Measurements from ENCODE around the gene HLA-DQA1. TPM values are rescaled to one million over a fixed set of nuclear protein-coding genes. Genes with fewer than 3 reads are reported as not detected.

HLA-DQA1 gene
- total RNA-seq, 1 donor from 2014 or later = not detected

GRCh38 chr6:32610682-32611296 lies 26.4 kb upstream of the HLA-DQA1 start:
- TF ChIP-seq EZH2 (IDR thresholded peaks at IDR 0.05) (no peak), EZH2phosphoT487 (IDR thresholded peaks at IDR 0.05) (no peak), CTCF (IDR thresholded peaks at IDR 0.05) (no peak)
- Histone ChIP-seq H3K79me2 (ENCODE audit: low read depth) (no peaks in the 10 kb centered on the region), H3K4me1 (peaks cover 4% of the 10 kb centered on the region), H3K27ac (no peak overlapping the region), H3K4me3 (no peak overlapping the region), H2AFZ (replicated peaks) (no peak overlapping the region), H3K4me2 (no peak overlapping the region), H3K9ac (no peak overlapping the region), H3F3A (ENCODE audit: low read depth) (no peaks in the 10 kb centered on the region), H3K9me3 (ENCODE audit: low read depth) (no peaks in the 10 kb centered on the region), H4K20me1 (ENCODE audit: low read depth) (no peaks in the 10 kb centered on the region), H3K27me3 (no peaks in the 10 kb centered on the region), H3K36me3 (no peaks in the 10 kb centered on the region)
- H3K9me3 Mint-ChIP-seq = no peaks in the 10 kb centered on the region
- H3K4me1 Mint-ChIP-seq = no peaks in the 10 kb centered on the region
- H3K4me3 Mint-ChIP-seq = no peak overlapping the region
- H3K27ac Mint-ChIP-seq = no peak overlapping the region
- DNase-seq (ENCODE audit: low spot score) = no peak
- H3K27me3 Mint-ChIP-seq (ENCODE audit: insufficient read depth, low read depth) = no peaks in the 10 kb centered on the region
- no peaks in the 10 kb centered on the region for H3K36me3 Mint-ChIP-seq

GRCh38 chr6:32613475-32613874 lies 23.7 kb upstream of the HLA-DQA1 start:
- H3K79me2 ChIP-seq (ENCODE audit: low read depth) = no peaks in the 10 kb centered on the region
- Mint-ChIP-seq H3K4me3 (no peak overlapping the region), H3K9me3 (peaks cover 2% of the 10 kb centered on the region), H3K36me3 (no peaks in the 10 kb centered on the region), H3K27ac (no peak overlapping the region), H3K4me1 (no peaks in the 10 kb centered on the region), H3K27me3 (ENCODE audit: insufficient read depth, low read depth) (peaks cover 2% of the 10 kb centered on the region)
- H3K4me1 ChIP-seq = peaks cover 4% of the 10 kb centered on the region
- no peak overlapping the region for H3K27ac ChIP-seq
- H2AFZ ChIP-seq (replicated peaks) = no peak overlapping the region
- H3K27me3 ChIP-seq = no peaks in the 10 kb centered on the region
- H3K9ac ChIP-seq = no peak overlapping the region
- no peak overlapping the region for H3K4me2 ChIP-seq
- H3K4me3 ChIP-seq = no peak overlapping the region
- no peak for DNase-seq (ENCODE audit: low spot score)
- no peaks in the 10 kb centered on the region for H3K9me3 ChIP-seq (ENCODE audit: low read depth)
- TF ChIP-seq CTCF (IDR thresholded peaks at IDR 0.05) = no peak
- no peaks in the 10 kb centered on the region for H3F3A ChIP-seq (ENCODE audit: low read depth)
- H4K20me1 ChIP-seq (ENCODE audit: low read depth) = no peaks in the 10 kb centered on the region
- no peaks in the 10 kb centered on the region for H3K36me3 ChIP-seq

- Histone ChIP-seq H3K79me2 (ENCODE audit: low read depth) (no peaks in the 10 kb centered on the region), H3K4me3 (no peak overlapping the region), H3K4me1 (peaks cover under 1% of the 10 kb centered on the region), H3K4me2 (no peak overlapping the region), H3K27ac (no peak overlapping the region), H3K27me3 (no peaks in the 10 kb centered on the region), H3F3A (ENCODE audit: low read depth) (no peaks in the 10 kb centered on the region), H3K36me3 (no peaks in the 10 kb centered on the region), H2AFZ (replicated peaks) (no peak overlapping the region), H3K9me3 (ENCODE audit: low read depth) (no peaks in the 10 kb centered on the region), H4K20me1 (ENCODE audit: low read depth) (no peaks in the 10 kb centered on the region), H3K9ac (no peak overlapping the region)
- TF ChIP-seq EZH2phosphoT487 (IDR thresholded peaks at IDR 0.05) (no peak), EZH2 (IDR thresholded peaks at IDR 0.05) (no peak), CTCF (IDR thresholded peaks at IDR 0.05) (no peak)
- H3K27ac Mint-ChIP-seq = no peak overlapping the region
- peaks cover 3% of the 10 kb centered on the region for H3K27me3 Mint-ChIP-seq (ENCODE audit: insufficient read depth, low read depth)
- H3K9me3 Mint-ChIP-seq = peaks cover 5% of the 10 kb centered on the region
- DNase-seq (ENCODE audit: low spot score) = no peak
- H3K4me1 Mint-ChIP-seq = no peaks in the 10 kb centered on the region
- no peak overlapping the region for H3K4me3 Mint-ChIP-seq
- no peaks in the 10 kb centered on the region for H3K36me3 Mint-ChIP-seq
These were observed 22.7 kb upstream of the HLA-DQA1 start for GRCh38 chr6:32614366-32615081.

All from neural progenitor cell (in vitro differentiated cells).